ENCODE data around the gene CABCOCO1. TPM values are rescaled to one million over a fixed set of nuclear protein-coding genes. Genes with fewer than 3 reads are reported as not detected.

Gene CABCOCO1
- total RNA-seq, 1 donor from 2014 or later: 0.35 TPM

DNA sequence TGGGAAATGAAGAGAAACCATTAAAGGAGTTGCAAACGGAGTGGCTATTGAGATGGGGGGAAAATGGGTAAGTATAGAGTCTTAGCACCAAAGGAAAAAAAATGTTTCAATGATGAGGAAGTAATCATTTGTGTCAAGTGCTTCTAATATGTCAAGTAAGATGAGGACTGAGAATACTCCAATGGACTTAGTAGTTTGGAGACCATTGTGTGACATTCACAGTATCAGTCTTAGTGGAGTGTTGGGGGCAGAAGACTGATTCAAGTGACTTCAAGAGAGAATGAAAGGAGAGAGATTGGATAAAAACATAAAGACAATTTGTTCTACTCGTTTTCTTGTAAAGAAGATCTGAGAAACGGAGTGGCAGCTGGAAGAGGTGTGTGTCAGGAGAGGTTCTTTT lies 150.2 kb downstream of the CABCOCO1 start:
- DNase-seq (ENCODE audit: low spot score): no peak

GRCh38 chr10:61814160-61814559 lies 151.4 kb downstream of the CABCOCO1 start:
- no peak for DNase-seq (ENCODE audit: low spot score)

DNA sequence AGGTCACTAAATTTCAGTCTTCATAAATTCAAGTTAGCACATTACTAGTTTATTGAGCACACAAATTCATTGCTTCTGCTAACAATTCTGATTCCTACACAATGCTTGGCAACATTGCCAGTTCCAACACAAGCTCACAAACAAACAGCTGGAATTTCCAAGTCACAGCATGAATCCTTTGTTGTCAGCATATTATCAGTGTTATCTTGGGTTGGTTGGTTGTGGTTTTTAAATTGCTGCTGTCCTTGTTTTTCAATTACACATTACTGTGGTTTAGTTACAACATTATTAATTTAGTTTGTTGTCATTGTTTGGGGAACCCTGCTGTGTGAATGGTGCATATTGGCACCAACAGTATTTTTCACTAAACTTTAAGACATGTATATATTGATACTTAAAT lies 152.8 kb downstream of the CABCOCO1 start:
- no peak for DNase-seq (ENCODE audit: low spot score)

Other genes with a start within 250 kb of the CABCOCO1 start
- 1.4 TPM for gene TMEM26, start 209.5 kb upstream of the CABCOCO1 start, total RNA-seq
- gene ARID5B, start 238.8 kb downstream of the CABCOCO1 start, total RNA-seq: 126 TPM